HUES48 (cell line): ENCODE data around the gene MX1.

Experiments
- H3K27ac ChIP-seq: one replicate; pipeline ENCODE4 v1.7.0; 2013; ENCODE audit warnings: low read depth, low read length, inconsistent platforms
- H3K27me3 ChIP-seq: 2 replicates; pipeline ENCODE4 v1.6.1; 2013; ENCODE audit warnings: mild to moderate bottlenecking, low read length; ENCODE audit not compliant: control insufficient read depth, insufficient read depth
- H3K36me3 ChIP-seq: 2 replicates; pipeline ENCODE4 v1.6.1; 2013; ENCODE audit warnings: low read length; ENCODE audit not compliant: control insufficient read depth, insufficient read depth
- H3K4me1 ChIP-seq: 2 replicates; pipeline ENCODE4 v1.6.1; 2013; ENCODE audit warnings: mild to moderate bottlenecking, low read length; ENCODE audit not compliant: control insufficient read depth, insufficient read depth
- H3K4me3 ChIP-seq: 2 replicates; pipeline ENCODE4 v1.5.1; 2013; ENCODE audit warnings: mild to moderate bottlenecking, low read depth, low read length
- H3K9ac ChIP-seq: 2 replicates; pipeline ENCODE4 v1.6.1; 2013; ENCODE audit warnings: mild to moderate bottlenecking, low read depth, low read length, moderate library complexity
- H3K9me3 ChIP-seq: 2 replicates; pipeline ENCODE4 v1.6.1; 2013; ENCODE audit warnings: low read length; ENCODE audit not compliant: control insufficient read depth, insufficient read depth

MX1 gene

GRCh38 chr21:41445465-41445862 is 19.4 kb downstream of the MX1 start:
- Histone ChIP-seq H3K9ac (no peak overlapping the region), H3K4me3 (no peak overlapping the region), H3K4me1 (no peaks in the 10 kb centered on the region), H3K27ac (no peak overlapping the region), H3K36me3 (no peaks in the 10 kb centered on the region), H3K9me3 (no peaks in the 10 kb centered on the region), H3K27me3 (no peaks in the 10 kb centered on the region)

GRCh38 chr21:41446586-41446985 is 20.5 kb downstream of the MX1 start:
- no peak overlapping the region for H3K9ac ChIP-seq
- H3K36me3 ChIP-seq, result no peaks in the 10 kb centered on the region
- no peak overlapping the region for H3K4me3 ChIP-seq
- H3K4me1 ChIP-seq, result no peaks in the 10 kb centered on the region
- H3K9me3 ChIP-seq, result no peaks in the 10 kb centered on the region
- H3K27ac ChIP-seq, result no peak overlapping the region
- no peaks in the 10 kb centered on the region for H3K27me3 ChIP-seq

GRCh38 chr21:41447356-41447755 is 21.3 kb downstream of the MX1 start:
- no peaks in the 10 kb centered on the region for H3K27me3 ChIP-seq
- no peaks in the 10 kb centered on the region for H3K36me3 ChIP-seq
- H3K9me3 ChIP-seq, result no peaks in the 10 kb centered on the region
- H3K4me1 ChIP-seq, result no peaks in the 10 kb centered on the region
- H3K9ac ChIP-seq, result no peak overlapping the region
- H3K27ac ChIP-seq, result no peak overlapping the region
- no peak overlapping the region for H3K4me3 ChIP-seq

- Histone ChIP-seq H3K4me1 (peaks cover 18% of the 10 kb centered on the region), H3K27me3 (no peaks in the 10 kb centered on the region), H3K9me3 (no peaks in the 10 kb centered on the region), H3K9ac (no peak overlapping the region), H3K4me3 (no peak overlapping the region), H3K36me3 (no peaks in the 10 kb centered on the region), H3K27ac (no peak overlapping the region)
Measured at GRCh38 chr21:41449613-41450012, 23.6 kb downstream of the MX1 start.

GRCh38 chr21:41451753-41452676 is 26.0 kb downstream of the MX1 start:
- H3K9me3 ChIP-seq, result no peaks in the 10 kb centered on the region
- no peak overlapping the region for H3K4me3 ChIP-seq
- H3K4me1 ChIP-seq, result peaks cover 19% of the 10 kb centered on the region
- no peaks in the 10 kb centered on the region for H3K36me3 ChIP-seq
- no peak overlapping the region for H3K27ac ChIP-seq
- no peaks in the 10 kb centered on the region for H3K27me3 ChIP-seq
- no peak overlapping the region for H3K9ac ChIP-seq

GRCh38 chr21:41453198-41453597 is 27.2 kb downstream of the MX1 start:
- Histone ChIP-seq H3K4me1 (peaks cover 19% of the 10 kb centered on the region), H3K9ac (no peak overlapping the region), H3K36me3 (no peaks in the 10 kb centered on the region), H3K9me3 (no peaks in the 10 kb centered on the region), H3K27ac (peak overlapping the region; percentile 23), H3K27me3 (no peaks in the 10 kb centered on the region), H3K4me3 (no peak overlapping the region)

- H3K4me3 ChIP-seq, result no peak overlapping the region
- no peaks in the 10 kb centered on the region for H3K9me3 ChIP-seq
- no peak overlapping the region for H3K9ac ChIP-seq
- H3K4me1 ChIP-seq, result peaks cover 19% of the 10 kb centered on the region
- no peaks in the 10 kb centered on the region for H3K27me3 ChIP-seq
- no peaks in the 10 kb centered on the region for H3K36me3 ChIP-seq
- peak overlapping the region; percentile 48 for H3K27ac ChIP-seq
Measured at GRCh38 chr21:41453761-41454160, 27.7 kb downstream of the MX1 start.

GRCh38 chr21:41458121-41458520 is 32.1 kb downstream of the MX1 start:
- Histone ChIP-seq H3K27ac (no peak overlapping the region), H3K9ac (no peak overlapping the region), H3K36me3 (0 out of 2 replicates have a peak, but pooled peaks cover 4% of the 10 kb centered on the region), H3K4me1 (peaks cover 22% of the 10 kb centered on the region), H3K9me3 (peaks cover 5% of the 10 kb centered on the region), H3K27me3 (no peaks in the 10 kb centered on the region), H3K4me3 (no peak overlapping the region)

- H3K9me3 ChIP-seq, result peaks cover 9% of the 10 kb centered on the region
Measured at GRCh38 chr21:41458559-41458958, 32.5 kb downstream of the MX1 start.

GRCh38 chr21:41459884-41460534 is 34.0 kb downstream of the MX1 start:
- Histone ChIP-seq H3K4me3 (no peak overlapping the region), H3K27ac (no peak overlapping the region), H3K27me3 (no peaks in the 10 kb centered on the region), H3K9me3 (peaks cover 22% of the 10 kb centered on the region), H3K9ac (no peak overlapping the region), H3K4me1 (peaks cover 6% of the 10 kb centered on the region; the same call in 1 of the 2 replicates), H3K36me3 (peaks cover 14% of the 10 kb centered on the region)

More at GRCh38 chr21:41458559-41458958, 32.5 kb downstream of the MX1 start:
- 0 out of 2 replicates have a peak, but pooled peaks cover 4% of the 10 kb centered on the region for H3K36me3 ChIP-seq
- peaks cover 18% of the 10 kb centered on the region for H3K4me1 ChIP-seq
- H3K4me3 ChIP-seq, result no peak overlapping the region
- H3K27ac ChIP-seq, result no peak overlapping the region
- no peaks in the 10 kb centered on the region for H3K27me3 ChIP-seq
- no peak overlapping the region for H3K9ac ChIP-seq
